Lower leg skin (tissue), 3 donors: ENCODE data around the gene GRIFIN.

Experiments
- POLR2A ChIP-seq, 2 donors: fragments of 450-650 bp; IDR thresholded peaks; one replicate each; pipeline ENCODE4 v1.6.1; 2016 to 2017; ENCODE audit warnings: antibody characterized with exemption in 2 of 2, mild to moderate bottlenecking in 1 of 2, moderate library complexity in 1 of 2
- TF ChIP-seq, protein P1 (sequence below), 3 donors: fragments of 450-650 bp; IDR thresholded peaks; one replicate each; pipeline ENCODE4 v1.5.1; 2016; ENCODE audit warnings: antibody characterized with exemption in 3 of 3, mild to moderate bottlenecking in 3 of 3, moderate library complexity in 2 of 3

DNA sequence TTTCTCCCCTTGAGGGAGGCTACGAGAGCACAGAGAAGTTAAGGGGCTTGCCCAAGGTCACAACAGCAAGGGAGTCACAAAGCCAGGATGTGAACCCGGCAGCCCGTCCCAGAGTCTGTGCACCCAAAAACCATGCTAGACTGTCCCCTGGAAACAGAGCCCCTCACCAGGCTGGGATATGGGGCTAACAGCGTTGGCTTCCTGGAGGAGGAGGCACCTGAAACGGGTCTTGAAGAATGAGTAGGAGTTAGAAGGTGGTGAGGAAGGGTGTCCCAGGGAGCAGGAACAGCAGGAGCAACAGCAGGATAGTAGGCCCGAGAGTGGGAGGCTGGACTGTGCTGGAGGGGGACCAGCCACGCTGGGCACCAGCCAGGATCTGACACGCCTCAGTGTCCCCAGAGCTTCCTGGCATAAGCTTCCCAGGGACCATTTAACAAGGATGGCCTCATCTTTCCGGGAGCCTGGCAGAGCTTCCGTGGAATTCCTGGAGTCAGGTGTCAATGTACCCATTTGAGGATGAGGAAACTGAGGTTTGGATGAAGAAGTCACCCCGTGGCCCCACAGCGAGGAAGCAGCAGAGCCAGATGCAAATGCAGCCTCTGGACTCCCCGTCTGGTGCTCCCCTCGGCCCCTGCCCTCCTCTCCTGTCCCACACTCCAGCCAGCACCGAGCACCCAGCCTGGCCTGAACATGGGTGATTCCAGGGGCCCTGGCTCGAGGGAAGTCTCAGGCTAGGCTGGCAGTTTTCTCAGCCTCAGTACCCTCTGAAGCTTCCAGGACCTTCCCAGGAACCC is 3.3 kb upstream of the GRIFIN start:
- TF ChIP-seq, protein P1, sequence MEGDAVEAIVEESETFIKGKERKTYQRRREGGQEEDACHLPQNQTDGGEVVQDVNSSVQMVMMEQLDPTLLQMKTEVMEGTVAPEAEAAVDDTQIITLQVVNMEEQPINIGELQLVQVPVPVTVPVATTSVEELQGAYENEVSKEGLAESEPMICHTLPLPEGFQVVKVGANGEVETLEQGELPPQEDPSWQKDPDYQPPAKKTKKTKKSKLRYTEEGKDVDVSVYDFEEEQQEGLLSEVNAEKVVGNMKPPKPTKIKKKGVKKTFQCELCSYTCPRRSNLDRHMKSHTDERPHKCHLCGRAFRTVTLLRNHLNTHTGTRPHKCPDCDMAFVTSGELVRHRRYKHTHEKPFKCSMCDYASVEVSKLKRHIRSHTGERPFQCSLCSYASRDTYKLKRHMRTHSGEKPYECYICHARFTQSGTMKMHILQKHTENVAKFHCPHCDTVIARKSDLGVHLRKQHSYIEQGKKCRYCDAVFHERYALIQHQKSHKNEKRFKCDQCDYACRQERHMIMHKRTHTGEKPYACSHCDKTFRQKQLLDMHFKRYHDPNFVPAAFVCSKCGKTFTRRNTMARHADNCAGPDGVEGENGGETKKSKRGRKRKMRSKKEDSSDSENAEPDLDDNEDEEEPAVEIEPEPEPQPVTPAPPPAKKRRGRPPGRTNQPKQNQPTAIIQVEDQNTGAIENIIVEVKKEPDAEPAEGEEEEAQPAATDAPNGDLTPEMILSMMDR (IDR thresholded peaks at IDR 0.05): no peak
- no peak for TF ChIP-seq POLR2A (IDR thresholded peaks at IDR 0.05)
